NCI-H1436 treated with DMSO at 0.1 percent for 48 hours (cell line): ENCODE results near the gene TMEM131L.
"Not testable (repeated sequence)": the region's sequence is repeated elsewhere in the genome, so short reads cannot be mapped to it uniquely, and the experiment has no call there.

ENCODE experiments used
- DNase-seq: peaks from one replicate; lab custom pipeline; 2025; lab: John Stamatoyannopoulos, UW

The TMEM131L gene

GRCh38 chr4:153507310-153508073, 41.3 kb downstream of the TMEM131L start:
- DNase-seq, result no peak

- not testable (repeated sequence) for DNase-seq
These were observed 43.1 kb downstream of the TMEM131L start for GRCh38 chr4:153509212-153509611.

GRCh38 chr4:153509724-153510123, 43.6 kb downstream of the TMEM131L start:
- DNase-seq, result no peak

- DNase-seq, result no peak
These were observed 44.3 kb downstream of the TMEM131L start for GRCh38 chr4:153510252-153511001.

- no peak for DNase-seq
These were observed 44.9 kb downstream of the TMEM131L start for GRCh38 chr4:153511104-153511503.

GRCh38 chr4:153512162-153512852, 46.1 kb downstream of the TMEM131L start:
- no peak for DNase-seq

- DNase-seq, result no peak
These were observed 46.9 kb downstream of the TMEM131L start for GRCh38 chr4:153512952-153513500.

- no peak for DNase-seq
These were observed 47.4 kb downstream of the TMEM131L start for GRCh38 chr4:153513596-153513995.

GRCh38 chr4:153514001-153514526, 47.9 kb downstream of the TMEM131L start:
- DNase-seq, result no peak

- DNase-seq, result no peak
These were observed 48.7 kb downstream of the TMEM131L start for GRCh38 chr4:153514688-153515426.

GRCh38 chr4:153517159-153517558, 51.0 kb downstream of the TMEM131L start:
- DNase-seq, result no peak

- DNase-seq, result no peak
These were observed 51.8 kb downstream of the TMEM131L start for GRCh38 chr4:153518001-153518400.

GRCh38 chr4:153518637-153519389, 52.7 kb downstream of the TMEM131L start:
- no peak for DNase-seq

GRCh38 chr4:153519687-153520086, 53.5 kb downstream of the TMEM131L start:
- DNase-seq, result no peak

- no peak for DNase-seq
These were observed 54.1 kb downstream of the TMEM131L start for GRCh38 chr4:153520227-153520626.

- DNase-seq, result no peak
These were observed 54.7 kb downstream of the TMEM131L start for GRCh38 chr4:153520801-153521329.

- DNase-seq, result no peak
These were observed 55.3 kb downstream of the TMEM131L start for GRCh38 chr4:153521478-153521877.

GRCh38 chr4:153521999-153522801, 56.0 kb downstream of the TMEM131L start:
- DNase-seq, result no peak

GRCh38 chr4:153522802-153523094, 56.6 kb downstream of the TMEM131L start:
- no peak for DNase-seq
